CD4-positive, alpha-beta T cell treated with Interleukin-6 for 4 hours (primary cell): Measurements from ENCODE around the gene SLC17A5.
"Not testable (repeated sequence)": the region's sequence is repeated elsewhere in the genome, so short reads cannot be mapped to it uniquely, and the experiment has no call there.

Experiments used
- DNase-seq: peaks from one replicate; pipeline ENCODE4 v3.0.0-alpha.2; 2020; ENCODE audit warnings: mixed read lengths

Gene SLC17A5

DNA sequence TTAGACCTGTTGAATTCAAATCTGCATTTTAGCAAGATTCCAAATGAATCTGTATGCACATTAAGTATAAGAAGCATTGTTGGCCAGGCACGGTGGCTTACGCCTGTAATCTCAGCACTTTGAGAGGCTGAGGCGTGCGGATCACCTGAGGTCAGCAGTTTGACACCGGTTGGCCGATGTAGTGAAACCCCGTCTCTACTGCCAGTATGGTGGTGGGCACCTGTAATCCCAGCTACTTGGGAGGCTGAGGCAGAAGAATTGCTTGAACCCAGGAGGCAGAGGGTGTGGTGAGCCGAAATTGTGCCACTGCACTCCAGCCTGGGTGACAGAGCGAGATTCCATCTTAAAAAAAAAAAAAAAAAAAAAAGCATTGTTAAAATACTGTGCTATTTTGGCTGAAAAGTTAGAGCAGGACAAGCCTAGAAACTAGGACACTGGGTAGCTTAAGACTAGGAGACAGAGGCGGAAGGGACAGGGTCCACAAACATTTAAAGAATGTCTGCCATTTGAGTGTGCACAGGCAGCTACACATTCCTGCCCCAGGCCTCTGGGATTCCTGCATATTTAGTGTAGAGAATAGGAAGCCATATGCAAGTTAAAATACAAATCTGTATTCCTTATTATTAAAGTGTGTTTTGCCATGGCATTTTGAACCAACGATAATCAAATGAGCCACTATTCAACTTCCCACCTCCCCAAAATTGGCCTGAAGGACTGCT is 87.9 kb downstream of the SLC17A5 start:
- DNase-seq: no peak

DNA sequence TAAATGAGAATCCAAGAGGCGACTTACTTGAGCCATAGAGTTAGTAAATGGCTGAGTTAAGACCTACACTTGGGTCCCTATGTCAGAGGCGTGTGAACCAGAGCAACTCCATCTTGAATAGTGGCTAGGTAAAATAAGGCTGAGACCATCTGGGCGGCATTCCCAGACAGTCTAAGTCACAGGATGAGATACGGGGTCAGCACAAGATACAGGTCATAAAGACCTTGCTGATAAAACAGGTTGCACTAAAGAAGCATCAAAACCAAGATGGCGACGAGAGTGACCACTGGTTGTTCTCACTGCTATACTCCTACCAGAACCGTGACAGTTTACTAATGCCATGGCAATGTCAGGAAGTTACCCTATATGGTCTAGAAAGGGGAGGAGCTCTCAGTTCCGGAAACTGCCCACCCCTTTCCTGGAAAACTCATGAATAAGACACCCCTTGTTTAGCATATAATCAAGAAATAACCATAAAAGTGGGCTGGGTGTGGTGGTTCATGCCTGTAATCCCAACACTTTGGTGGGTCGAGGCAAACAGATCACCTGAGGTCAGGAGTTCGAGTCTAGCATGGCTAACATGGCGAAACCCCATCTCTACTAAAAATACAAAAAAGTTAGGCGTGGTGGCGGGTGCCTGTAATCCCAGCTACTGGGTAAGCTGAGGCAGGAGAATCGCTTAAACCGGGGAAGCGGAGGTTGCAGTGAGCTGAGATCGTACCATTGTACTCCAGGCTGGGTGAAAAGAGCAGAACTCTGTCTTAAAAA is 89.0 kb downstream of the SLC17A5 start:
- DNase-seq: no peak

DNA sequence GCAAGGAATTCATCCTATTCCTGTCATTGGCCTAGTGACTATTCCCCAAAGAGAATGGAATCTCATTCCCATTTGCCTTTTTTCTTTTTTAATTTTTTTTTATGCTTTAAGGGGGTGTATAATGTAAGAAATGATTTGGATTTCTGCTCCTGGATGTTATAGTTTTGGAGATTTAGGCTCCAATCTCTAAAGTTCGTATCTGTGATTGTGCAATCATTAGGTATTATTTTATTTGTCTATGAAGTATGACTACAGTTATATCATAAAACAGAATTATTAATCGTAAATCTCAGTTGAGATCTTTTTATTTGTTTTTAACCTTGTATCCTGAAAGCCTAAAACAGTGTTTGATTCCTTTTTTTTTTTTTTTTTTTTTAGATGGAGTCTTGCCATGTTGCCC is 91.2 kb downstream of the SLC17A5 start:
- DNase-seq: no peak

DNA sequence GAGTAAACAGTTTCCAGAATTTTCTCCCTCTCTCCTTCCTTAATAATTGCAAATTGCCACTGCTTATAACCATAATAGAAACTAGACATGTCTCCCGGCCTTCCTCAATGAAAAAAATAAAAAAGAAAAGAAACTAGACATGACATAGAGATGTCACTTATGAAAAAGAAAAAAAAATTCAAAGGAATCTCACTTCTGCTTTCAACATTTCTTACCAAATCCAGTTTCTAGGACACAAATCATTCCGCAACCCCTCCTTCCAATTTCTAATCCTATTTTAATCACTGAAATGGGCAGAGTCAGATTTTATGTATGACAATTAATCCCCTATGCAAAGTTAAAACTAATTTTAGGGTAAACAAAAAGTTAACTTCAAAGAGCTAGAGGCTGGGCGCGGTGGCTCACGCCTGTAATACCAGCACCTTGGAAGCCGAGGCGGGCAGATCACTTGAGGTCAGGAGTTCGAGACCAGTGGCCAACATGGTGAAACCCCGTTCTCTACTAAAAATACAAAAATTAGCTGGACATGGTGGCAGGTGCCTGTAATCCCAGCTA is 92.9 kb downstream of the SLC17A5 start:
- DNase-seq: no peak

DNA sequence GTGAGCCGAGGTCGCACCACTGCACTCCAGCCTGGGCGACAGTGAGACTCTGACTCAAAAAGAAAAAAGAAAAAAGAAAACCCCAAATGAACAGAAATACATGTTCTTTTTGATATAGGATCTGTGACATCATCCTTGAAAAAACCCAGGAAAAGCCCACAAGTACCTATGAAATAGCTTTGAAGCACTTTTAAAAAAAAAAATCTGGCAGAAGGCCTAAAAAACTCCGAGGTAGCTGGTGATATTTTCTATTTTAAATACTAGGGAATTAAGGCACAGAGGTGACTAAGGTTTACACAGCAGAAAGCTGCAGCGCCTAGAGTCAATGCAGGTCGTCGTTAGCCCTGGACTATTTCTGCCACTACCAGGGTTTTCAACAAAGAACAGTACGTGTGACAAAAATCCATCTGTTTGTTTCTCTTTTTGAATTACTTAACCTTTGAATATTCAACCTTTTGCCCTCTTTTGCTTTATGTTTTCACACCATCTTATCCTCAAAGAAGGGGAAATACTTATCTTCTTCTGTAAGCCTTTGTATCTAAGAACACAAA is 93.5 kb downstream of the SLC17A5 start:
- DNase-seq: no peak

DNA sequence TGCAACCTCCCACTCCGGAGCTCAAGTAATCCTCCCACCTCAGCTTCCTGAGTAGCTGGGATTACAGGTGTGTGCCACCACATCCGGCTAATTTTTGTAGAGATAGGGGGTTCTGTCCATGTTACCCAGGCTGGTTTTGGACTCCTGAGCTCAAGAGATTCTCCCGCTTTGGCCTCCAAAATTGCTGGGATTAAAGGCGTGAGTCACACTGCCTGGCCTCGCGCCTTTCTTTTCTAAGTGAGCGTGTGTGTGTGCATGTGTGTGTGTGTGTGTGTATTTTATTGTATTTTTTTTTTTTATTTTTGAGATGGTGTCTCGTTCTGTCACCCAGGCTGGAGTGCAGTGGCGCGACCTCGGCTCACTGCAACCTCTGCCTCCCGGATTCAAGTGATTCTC is 94.4 kb downstream of the SLC17A5 start:
- not testable (repeated sequence) for DNase-seq

DNA sequence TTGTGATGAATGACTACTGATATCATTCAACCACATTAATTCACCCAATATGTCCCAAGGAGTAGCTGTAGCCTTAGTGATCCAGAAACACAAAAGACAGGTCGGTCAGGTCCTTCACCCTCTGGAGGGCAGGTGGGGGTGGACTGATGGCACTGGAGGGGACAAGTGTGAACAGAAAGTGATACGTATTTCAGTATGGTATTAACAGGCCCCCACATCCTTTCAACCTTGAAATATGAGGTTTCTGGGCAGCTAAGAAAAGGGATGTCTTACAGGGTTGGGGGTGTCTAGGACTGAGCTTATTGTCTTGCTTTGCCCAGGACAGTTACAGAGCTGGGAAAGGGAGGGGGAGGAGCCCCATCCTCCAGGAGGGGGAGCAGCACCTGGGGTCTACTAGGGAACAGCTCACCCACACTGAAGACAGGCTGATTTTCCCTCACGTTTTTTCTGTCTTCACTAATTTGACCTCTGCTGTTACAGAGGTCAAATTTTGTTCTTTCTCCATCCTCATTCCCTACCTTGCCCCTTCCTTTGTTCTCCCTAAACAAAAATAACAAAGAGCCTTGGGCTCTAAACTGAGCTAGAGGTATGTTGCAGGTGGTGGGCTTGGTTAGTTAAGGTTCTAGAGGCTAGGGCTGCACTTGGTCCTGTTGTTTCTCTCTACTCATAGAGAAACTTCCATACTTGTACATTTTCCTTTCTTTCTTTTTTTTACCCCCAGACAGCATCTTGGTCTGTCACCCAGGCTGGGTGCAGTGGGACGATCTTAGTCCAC is 95.0 kb downstream of the SLC17A5 start:
- DNase-seq: no peak

DNA sequence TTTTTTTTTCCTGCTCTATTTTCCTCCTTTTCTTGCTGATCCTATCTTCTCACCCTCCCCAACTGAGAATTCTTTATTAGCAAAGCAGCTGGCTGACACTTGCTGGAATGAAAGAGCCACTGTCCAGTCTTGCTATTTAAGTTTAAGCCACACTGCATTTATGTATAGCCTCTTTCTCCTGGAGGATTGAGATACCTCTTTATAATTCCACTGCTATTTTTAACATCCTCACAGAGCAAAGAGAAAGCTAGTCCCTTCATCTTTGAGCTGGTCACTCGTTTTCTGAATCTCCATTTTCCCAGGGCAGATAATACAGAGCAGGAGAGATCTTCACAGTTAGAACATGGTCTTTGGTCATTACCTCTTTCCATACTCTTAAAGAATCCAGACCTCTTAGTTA is 97.0 kb downstream of the SLC17A5 start:
- no peak for DNase-seq

DNA sequence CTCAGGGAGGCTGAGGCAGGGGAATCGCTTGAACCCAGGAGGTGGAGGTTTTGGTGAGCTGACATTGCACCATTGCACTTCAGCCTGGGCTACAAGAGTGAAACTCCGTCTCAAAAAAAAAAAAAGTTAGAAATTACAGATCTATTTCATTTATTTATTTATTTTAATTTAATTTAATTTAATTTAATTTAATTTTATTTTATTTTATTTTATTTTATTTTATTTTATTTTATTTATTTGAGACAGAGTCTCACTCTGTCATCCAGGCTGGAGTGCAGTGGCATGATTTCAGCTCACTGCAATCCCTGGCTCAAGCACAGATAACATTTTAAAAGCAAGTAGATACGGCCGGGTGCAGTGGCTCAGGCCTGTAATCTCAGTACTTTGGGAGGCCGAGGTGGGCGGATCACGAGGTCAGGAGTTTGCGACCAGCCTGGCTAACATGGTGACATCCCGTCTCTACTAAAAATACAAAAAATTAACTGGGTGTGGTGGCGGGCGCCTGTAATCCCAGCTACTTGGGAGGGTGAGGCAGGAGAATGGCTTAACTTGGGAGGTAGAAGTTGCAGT is 98.3 kb downstream of the SLC17A5 start:
- not testable (repeated sequence) for DNase-seq

DNA sequence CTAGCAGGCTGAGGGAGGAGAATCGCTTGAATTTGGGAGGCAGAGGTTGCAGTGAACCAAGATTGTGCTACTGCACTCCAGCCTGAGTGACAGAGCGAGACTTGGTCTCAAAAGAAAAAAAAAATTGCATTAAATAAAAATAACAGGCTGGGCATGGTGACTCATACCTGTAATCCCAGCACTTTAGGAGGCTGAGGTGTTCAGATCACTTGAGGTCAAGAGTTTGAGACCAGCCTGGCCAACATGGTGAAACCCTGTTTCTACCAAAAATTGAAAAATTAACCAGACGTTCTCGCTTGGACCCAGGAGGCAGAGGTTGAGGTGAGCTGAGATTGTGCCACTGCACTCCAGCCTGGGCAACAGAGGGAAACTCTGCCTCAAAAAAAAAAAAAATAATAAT is 102.7 kb downstream of the SLC17A5 start:
- DNase-seq: not testable (repeated sequence)

DNA sequence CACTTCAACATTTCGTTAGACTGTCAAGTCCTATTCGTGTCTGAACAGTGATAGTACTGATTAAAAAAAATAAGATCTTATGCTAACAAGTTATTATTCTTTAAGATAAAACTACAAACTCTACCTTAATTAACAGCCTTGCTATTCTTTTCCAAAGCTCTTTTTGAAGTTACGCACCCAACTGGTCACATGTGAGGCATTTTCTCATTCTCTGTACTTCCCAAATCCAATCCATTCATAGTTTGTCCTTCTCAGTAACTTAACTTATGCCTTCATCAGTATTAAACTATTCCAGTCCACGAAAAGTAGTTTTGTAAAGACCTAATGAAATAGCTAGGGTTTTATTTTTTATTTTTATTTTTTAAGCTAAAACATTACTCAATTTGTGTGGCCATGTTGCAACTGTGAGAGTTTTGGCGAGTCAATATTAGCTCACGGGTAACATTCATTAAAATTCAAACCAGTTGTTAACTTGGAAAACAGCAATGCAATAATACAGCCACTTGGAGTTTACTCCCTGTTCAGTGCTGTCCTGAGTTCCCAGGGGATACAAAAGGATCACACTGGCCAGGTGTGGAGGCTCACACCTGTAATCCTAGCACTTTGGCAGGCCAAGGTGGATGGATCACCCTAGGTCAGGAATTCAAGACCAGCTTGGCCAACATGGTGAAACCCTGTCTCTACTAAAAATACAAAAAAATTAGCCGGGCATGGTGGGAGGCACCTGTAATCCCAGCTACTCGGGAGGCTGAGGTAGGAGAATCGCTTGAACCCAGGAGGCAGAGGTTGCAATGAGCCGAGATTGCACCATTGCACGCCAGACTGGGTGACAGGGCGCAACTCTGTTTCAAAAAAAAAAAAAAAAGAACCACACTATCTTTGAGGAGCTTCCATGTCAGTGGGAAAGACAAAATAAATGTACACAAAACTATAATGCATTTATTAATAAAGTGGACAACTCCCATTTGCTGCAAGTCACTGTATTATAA is 105.0 kb downstream of the SLC17A5 start:
- DNase-seq: no peak

DNA sequence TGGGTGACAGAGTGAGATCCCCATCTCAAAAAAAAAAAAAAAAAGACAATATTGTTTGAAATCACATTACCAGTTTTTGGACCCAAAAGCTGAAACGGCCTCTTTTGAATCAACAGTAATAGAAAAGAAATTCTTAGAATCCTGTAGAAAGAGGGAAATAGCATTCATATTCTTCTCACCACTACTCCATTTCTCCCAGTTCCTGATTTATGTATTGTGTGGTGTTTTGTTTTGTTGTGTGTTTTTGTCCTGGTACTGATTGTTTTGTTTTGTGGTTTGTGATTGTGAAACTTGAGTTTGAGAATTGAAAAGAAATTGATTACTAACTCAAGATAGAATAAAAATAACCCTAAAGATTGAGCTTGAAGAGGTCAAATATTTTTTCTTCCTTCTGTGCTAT is 106.8 kb downstream of the SLC17A5 start:
- no peak for DNase-seq
